ENCODE results near the gene SPOP. TPM values are rescaled to one million over a fixed set of nuclear protein-coding genes. Genes with fewer than 3 reads are reported as not detected.

SPOP gene
- total and polyA plus RNA-seq, 9 of the 15 experiments (the other 6 are each of a cell fraction or from before 2014, with no cell fraction given) = 34.2 to 65.9 (median 39.7) TPM

GRCh38 chr17:49577650-49577934 is 100.3 kb downstream of the SPOP start (continued):
- TF ChIP-seq CBFA2T2 (conservative IDR thresholded peaks at IDR 0.05) (peak; percentile 44), TAF1 (IDR thresholded peaks at IDR 0.05; ENCODE audit: control insufficient read depth, extremely low read depth, insufficient read depth, low read length, severe bottlenecking) (no peak), GTF2F1 (IDR thresholded peaks at IDR 0.05; ENCODE audit: low read depth, low read length) (no peak), MLLT1 (IDR thresholded peaks at IDR 0.05) (no peak), FOXJ3 (CRISPR knock-in tag; IDR thresholded peaks at IDR 0.05) (no peak), JUND (IDR thresholded peaks at IDR 0.05; ENCODE audit: borderline replicate concordance, low read depth, low read length) (no peak), JUND (tag; IDR thresholded peaks at IDR 0.05; ENCODE audit: borderline replicate concordance, low read depth, low read length) (peak; percentile 29; the same call in 1 of the 3 replicates), NCOR1 (IDR thresholded peaks at IDR 0.05) (peak; percentile 53), SMARCA4 (IDR thresholded peaks at IDR 0.05) (0 out of 2 replicates have a peak, but pooled peaks have one; percentile 28), SMC3 (conservative IDR thresholded peaks at IDR 0.05; ENCODE audit: insufficient read depth, low read depth, low read length) (no peak), IRF1 (CRISPR knock-in tag; IDR thresholded peaks at IDR 0.05; ENCODE audit: borderline replicate concordance) (no peak), EP300 (IDR thresholded peaks at IDR 0.05; ENCODE audit: low read length) (peak; percentile 48; the same call in 1 of the 2 replicates), SRSF1 (IDR thresholded peaks at IDR 0.05; ENCODE audit: low read depth, low read length) (no peak)
- TF ChIP-seq, protein P1, sequence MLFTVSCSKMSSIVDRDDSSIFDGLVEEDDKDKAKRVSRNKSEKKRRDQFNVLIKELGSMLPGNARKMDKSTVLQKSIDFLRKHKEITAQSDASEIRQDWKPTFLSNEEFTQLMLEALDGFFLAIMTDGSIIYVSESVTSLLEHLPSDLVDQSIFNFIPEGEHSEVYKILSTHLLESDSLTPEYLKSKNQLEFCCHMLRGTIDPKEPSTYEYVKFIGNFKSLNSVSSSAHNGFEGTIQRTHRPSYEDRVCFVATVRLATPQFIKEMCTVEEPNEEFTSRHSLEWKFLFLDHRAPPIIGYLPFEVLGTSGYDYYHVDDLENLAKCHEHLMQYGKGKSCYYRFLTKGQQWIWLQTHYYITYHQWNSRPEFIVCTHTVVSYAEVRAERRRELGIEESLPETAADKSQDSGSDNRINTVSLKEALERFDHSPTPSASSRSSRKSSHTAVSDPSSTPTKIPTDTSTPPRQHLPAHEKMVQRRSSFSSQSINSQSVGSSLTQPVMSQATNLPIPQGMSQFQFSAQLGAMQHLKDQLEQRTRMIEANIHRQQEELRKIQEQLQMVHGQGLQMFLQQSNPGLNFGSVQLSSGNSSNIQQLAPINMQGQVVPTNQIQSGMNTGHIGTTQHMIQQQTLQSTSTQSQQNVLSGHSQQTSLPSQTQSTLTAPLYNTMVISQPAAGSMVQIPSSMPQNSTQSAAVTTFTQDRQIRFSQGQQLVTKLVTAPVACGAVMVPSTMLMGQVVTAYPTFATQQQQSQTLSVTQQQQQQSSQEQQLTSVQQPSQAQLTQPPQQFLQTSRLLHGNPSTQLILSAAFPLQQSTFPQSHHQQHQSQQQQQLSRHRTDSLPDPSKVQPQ (CRISPR knock-in tag; IDR thresholded peaks at IDR 0.05; ENCODE audit: borderline replicate concordance) = no peak
- TF ChIP-seq, protein P2, sequence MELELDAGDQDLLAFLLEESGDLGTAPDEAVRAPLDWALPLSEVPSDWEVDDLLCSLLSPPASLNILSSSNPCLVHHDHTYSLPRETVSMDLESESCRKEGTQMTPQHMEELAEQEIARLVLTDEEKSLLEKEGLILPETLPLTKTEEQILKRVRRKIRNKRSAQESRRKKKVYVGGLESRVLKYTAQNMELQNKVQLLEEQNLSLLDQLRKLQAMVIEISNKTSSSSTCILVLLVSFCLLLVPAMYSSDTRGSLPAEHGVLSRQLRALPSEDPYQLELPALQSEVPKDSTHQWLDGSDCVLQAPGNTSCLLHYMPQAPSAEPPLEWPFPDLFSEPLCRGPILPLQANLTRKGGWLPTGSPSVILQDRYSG (tag; conservative IDR thresholded peaks at IDR 0.05; ENCODE audit: low read depth) = no peak
